HepG2 (cell line): ENCODE data around the gene TFEB. TPM values are rescaled to one million over a fixed set of nuclear protein-coding genes. Genes with fewer than 3 reads are reported as not detected.

Experiments used
- CAMTA2 ChIP-seq: sonication (generic); formaldehyde crosslinking; IDR thresholded peaks from 2 replicates; pipeline ENCODE4 v1.4.0; 2020; ENCODE audit warnings: mild to moderate bottlenecking, missing genetic modification reagents, borderline replicate concordance
- CHD2 ChIP-seq: IDR thresholded peaks from 2 replicates; pipeline ENCODE4 v1.6.1; 2011; ENCODE audit warnings: low read depth, low read length, improper control_type of control experiment
- E2F2 ChIP-seq: sonication (generic); formaldehyde crosslinking; IDR thresholded peaks from 2 replicates; pipeline ENCODE4 v1.4.0; 2020; ENCODE audit warnings: missing genetic modification reagents, borderline replicate concordance
- GMEB2 ChIP-seq: IDR thresholded peaks from 2 replicates; pipeline ENCODE4 v1.6.1; 2016; ENCODE audit warnings: missing biosample characterization, missing genetic modification reagents, low read depth
- HBP1 ChIP-seq: IDR thresholded peaks from 2 replicates; pipeline ENCODE4 v1.6.1; 2016; ENCODE audit warnings: low read depth, control low read depth
- POLR2AphosphoS5 ChIP-seq: IDR thresholded peaks from 2 replicates; pipeline ENCODE4 v1.6.1; 2012; ENCODE audit warnings: low read depth, low read length
- RERE ChIP-seq: IDR thresholded peaks from 2 replicates; pipeline ENCODE4 v1.6.1; 2016; ENCODE audit warnings: low read depth, missing genetic modification reagents, missing compliant biosample characterization
- SIX1 ChIP-seq: sonication (generic); formaldehyde crosslinking; IDR thresholded peaks from 2 replicates; pipeline ENCODE4 v1.4.0; 2020; ENCODE audit warnings: missing genetic modification reagents, borderline replicate concordance
- SMARCE1 ChIP-seq: fragments of 450-650 bp; IDR thresholded peaks from 2 replicates; pipeline ENCODE4 v1.6.1; 2017; ENCODE audit warnings: borderline replicate concordance
- TOE1 ChIP-seq: sonication (generic); formaldehyde crosslinking; IDR thresholded peaks from 2 replicates; pipeline ENCODE4 v1.4.0; 2020; ENCODE audit warnings: mild to moderate bottlenecking, missing genetic modification reagents
- YY1 ChIP-seq: IDR thresholded peaks from 2 replicates; pipeline ENCODE4 v1.6.1; 2011; ENCODE audit warnings: low read length, low read depth, moderate library complexity, mild to moderate bottlenecking; ENCODE audit not compliant: insufficient read depth, insufficient replicate concordance
- ZNF335 ChIP-seq: sonication (generic); formaldehyde crosslinking; IDR thresholded peaks from 2 replicates; pipeline ENCODE4 v1.4.0; 2020; ENCODE audit warnings: missing genetic modification reagents
- ZNF703 ChIP-seq: sonication (generic); formaldehyde crosslinking; IDR thresholded peaks from 2 replicates; pipeline ENCODE4 v1.5.1; 2020; ENCODE audit warnings: missing genetic modification reagents, mild to moderate bottlenecking, moderate library complexity, borderline replicate concordance
- ZNF737 ChIP-seq: sonication (generic); formaldehyde crosslinking; IDR thresholded peaks from 2 replicates; pipeline ENCODE4 v1.5.0; 2020; ENCODE audit warnings: missing genetic modification reagents, mild to moderate bottlenecking, borderline replicate concordance
- ZNF839 ChIP-seq: sonication (generic); formaldehyde crosslinking; IDR thresholded peaks from 2 replicates; pipeline ENCODE4 v1.4.0; 2020; ENCODE audit warnings: missing genetic modification reagents, mild to moderate bottlenecking, borderline replicate concordance
- polyA plus RNA-seq, 8 experiments: library from polyadenylated mRNA; depleted of rRNA in 3 of 8; stranded (reverse) in 7 of 8; unstranded in 1 of 8; fragments of >200 nt; fragmentation: Illumina TruSeq in 4 of 8; extraction: Trizol in 4 of 8; gene quantifications; 2 replicates each; pipeline versions ENCODE4 v1.2.1 to v1.2.3, GENCODE V29; 2011 to 2016; ENCODE audit warnings: low read depth in 4 of 8, missing spikeins in 1 of 8, mixed read lengths in 1 of 8; ENCODE audit not compliant: insufficient read depth in 1 of 8
- total RNA-seq, 5 experiments: library from RNA; depleted of rRNA; stranded (reverse); fragments of >200 nt; fragmentation: Illumina TruSeq; extraction: Trizol; gene quantifications; 2 replicates each; pipeline ENCODE4 v1.2.3, GENCODE V29; 2016; ENCODE audit warnings: low read depth in 1 of 5
- TF ChIP-seq, protein P1 (sequence below): sonication (generic); formaldehyde crosslinking; IDR thresholded peaks from 2 replicates; pipeline ENCODE4 v1.4.0; 2020; ENCODE audit warnings: missing genetic modification reagents, borderline replicate concordance

Gene TFEB
- total and polyA plus RNA-seq, 2 of the 13 experiments (the other 11 are each of a cell fraction or from before 2014, with no cell fraction given): 13.3 to 18.7 TPM

DNA sequence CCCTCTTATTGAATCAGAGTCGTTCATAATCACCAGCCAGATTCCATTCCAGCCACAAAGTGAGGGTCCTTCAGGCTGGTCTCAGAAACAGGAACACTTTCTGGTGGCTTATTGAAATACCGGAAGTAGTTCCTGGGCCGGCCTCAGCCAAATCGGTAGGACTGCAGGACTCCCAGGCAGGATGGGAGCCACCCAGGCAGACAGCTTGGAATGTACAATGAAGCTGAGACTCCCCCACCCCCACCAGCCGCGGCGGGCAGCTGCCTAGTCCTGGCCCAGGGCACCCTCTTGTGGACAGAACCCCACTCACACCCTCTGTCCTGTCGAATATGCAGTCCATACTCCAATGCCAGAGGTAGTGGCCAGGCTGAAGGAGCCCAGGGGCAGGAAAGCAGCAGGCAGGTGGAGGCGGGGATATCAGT, 53.3 kb downstream of the TFEB start (continued):
- TF ChIP-seq RERE (CRISPR knock-in tag) (no peak), ZNF737 (CRISPR knock-in tag) (no peak), ZNF335 (no peak), SMARCE1 (no peak), CAMTA2 (CRISPR knock-in tag) (no peak), POLR2AphosphoS5 (no peak), E2F2 (CRISPR knock-in tag) (no peak), SIX1 (CRISPR knock-in tag) (no peak), TOE1 (CRISPR knock-in tag) (no peak), GMEB2 (no peak), YY1 (peak; percentile 67), HBP1 (CRISPR knock-in tag) (no peak), ZNF703 (no peak), CHD2 (peak; percentile 68; the same call in 1 of the 2 replicates), ZNF839 (CRISPR knock-in tag) (no peak)
- TF ChIP-seq, protein P1, sequence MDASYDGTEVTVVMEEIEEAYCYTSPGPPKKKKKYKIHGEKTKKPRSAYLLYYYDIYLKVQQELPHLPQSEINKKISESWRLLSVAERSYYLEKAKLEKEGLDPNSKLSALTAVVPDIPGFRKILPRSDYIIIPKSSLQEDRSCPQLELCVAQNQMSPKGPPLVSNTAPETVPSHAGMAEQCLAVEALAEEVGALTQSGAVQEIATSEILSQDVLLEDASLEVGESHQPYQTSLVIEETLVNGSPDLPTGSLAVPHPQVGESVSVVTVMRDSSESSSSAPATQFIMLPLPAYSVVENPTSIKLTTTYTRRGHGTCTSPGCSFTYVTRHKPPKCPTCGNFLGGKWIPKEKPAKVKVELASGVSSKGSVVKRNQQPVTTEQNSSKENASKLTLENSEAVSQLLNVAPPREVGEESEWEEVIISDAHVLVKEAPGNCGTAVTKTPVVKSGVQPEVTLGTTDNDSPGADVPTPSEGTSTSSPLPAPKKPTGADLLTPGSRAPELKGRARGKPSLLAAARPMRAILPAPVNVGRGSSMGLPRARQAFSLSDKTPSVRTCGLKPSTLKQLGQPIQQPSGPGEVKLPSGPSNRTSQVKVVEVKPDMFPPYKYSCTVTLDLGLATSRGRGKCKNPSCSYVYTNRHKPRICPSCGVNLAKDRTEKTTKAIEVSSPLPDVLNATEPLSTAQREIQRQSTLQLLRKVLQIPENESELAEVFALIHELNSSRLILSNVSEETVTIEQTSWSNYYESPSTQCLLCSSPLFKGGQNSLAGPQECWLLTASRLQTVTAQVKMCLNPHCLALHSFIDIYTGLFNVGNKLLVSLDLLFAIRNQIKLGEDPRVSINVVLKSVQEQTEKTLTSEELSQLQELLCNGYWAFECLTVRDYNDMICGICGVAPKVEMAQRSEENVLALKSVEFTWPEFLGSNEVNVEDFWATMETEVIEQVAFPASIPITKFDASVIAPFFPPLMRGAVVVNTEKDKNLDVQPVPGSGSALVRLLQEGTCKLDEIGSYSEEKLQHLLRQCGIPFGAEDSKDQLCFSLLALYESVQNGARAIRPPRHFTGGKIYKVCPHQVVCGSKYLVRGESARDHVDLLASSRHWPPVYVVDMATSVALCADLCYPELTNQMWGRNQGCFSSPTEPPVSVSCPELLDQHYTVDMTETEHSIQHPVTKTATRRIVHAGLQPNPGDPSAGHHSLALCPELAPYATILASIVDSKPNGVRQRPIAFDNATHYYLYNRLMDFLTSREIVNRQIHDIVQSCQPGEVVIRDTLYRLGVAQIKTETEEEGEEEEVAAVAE (CRISPR knock-in tag): no peak
